Left ventricle myocardium inferior (tissue), 1 donor: ENCODE results near the gene GPR146. TPM values are rescaled to one million over a fixed set of nuclear protein-coding genes. Genes with fewer than 3 reads are reported as not detected.

ENCODE experiments used
- DNase-seq: peaks from one replicate; pipeline ENCODE4 v3.0.0-alpha.2; 2020
- H3K27ac ChIP-seq: fragments of 200-600 bp; replicated peaks from 2 replicates; pipeline ENCODE4 v1.8.0; 2021
- H3K27me3 ChIP-seq: fragments of 200-600 bp; 2 replicates; pipeline ENCODE4 v1.8.0; 2021; ENCODE audit warnings: low read depth
- H3K36me3 ChIP-seq: fragments of 200-600 bp; 2 replicates; pipeline ENCODE4 v1.8.0; 2021
- H3K4me1 ChIP-seq: fragments of 200-600 bp; 2 replicates; pipeline ENCODE4 v1.8.0; 2021
- H3K4me3 ChIP-seq: fragments of 200-600 bp; 2 replicates; pipeline ENCODE4 v1.8.0; 2021; ENCODE audit warnings: mild to moderate bottlenecking, moderate library complexity
- H3K9me3 ChIP-seq: fragments of 200-600 bp; replicated peaks from 2 replicates; pipeline ENCODE4 v1.8.0; 2021
- CTCF ChIP-seq: fragments of 200-600 bp; IDR thresholded peaks from 2 replicates; pipeline ENCODE4 v1.8.0; 2021; ENCODE audit warnings: antibody characterized with exemption, mild to moderate bottlenecking, borderline replicate concordance
- intact Hi-C: fragments of 100-400 bp; cut with micrococcal nuclease; formaldehyde crosslinking; loops from one replicate; pipeline ENCODE4 v1.11.0; 2022
- total RNA-seq: library from RNA; stranded (reverse); fragmentation: NEBNext Ultra II Directional; extraction: Animal tissue kit (Norgen Biotek cat#: 25700); gene quantifications from one replicate; pipeline ENCODE4 v1.2.1, GENCODE V29; 2021
- donor health status: DM: no; HTN: yes; CAD: no; lungs with severe emphysema.

Gene GPR146
- total RNA-seq, 1 donor from 2014 or later = 29.8 TPM

- H3K27ac ChIP-seq = no peak overlapping the region
- DNase-seq = no peak
- peaks cover 17% of the 10 kb centered on the region for H3K4me1 ChIP-seq
- no peaks in the 10 kb centered on the region for H3K27me3 ChIP-seq
- intact Hi-C loops = no loop called here
- H3K9me3 ChIP-seq = no peaks in the 10 kb centered on the region
- no peak for TF ChIP-seq CTCF
- H3K4me3 ChIP-seq = no peak overlapping the region
- H3K36me3 ChIP-seq = peaks cover 13% of the 10 kb centered on the region
Measured at GRCh38 chr7:1093916-1094508, 49.7 kb downstream of the GPR146 start.

GRCh38 chr7:1094870-1095269 lies 50.5 kb downstream of the GPR146 start:
- no peak for DNase-seq
- Histone ChIP-seq H3K36me3 (peaks cover 13% of the 10 kb centered on the region), H3K27ac (no peak overlapping the region), H3K4me3 (no peak overlapping the region), H3K4me1 (peaks cover 17% of the 10 kb centered on the region), H3K9me3 (no peaks in the 10 kb centered on the region), H3K27me3 (no peaks in the 10 kb centered on the region)
- no peak for TF ChIP-seq CTCF
- intact Hi-C loops = no loop called here

- H3K27ac ChIP-seq = peak overlapping the region; percentile 16
- intact Hi-C loops = no loop called here
- peaks cover 13% of the 10 kb centered on the region for H3K36me3 ChIP-seq
- no peaks in the 10 kb centered on the region for H3K27me3 ChIP-seq
- H3K4me1 ChIP-seq = peaks cover 17% of the 10 kb centered on the region
- H3K9me3 ChIP-seq = no peaks in the 10 kb centered on the region
- peak overlapping the region; percentile 22 for H3K4me3 ChIP-seq
- no peak for DNase-seq
- no peak for TF ChIP-seq CTCF
Measured at GRCh38 chr7:1095621-1096155, 51.3 kb downstream of the GPR146 start.

- no peaks in the 10 kb centered on the region for H3K27me3 ChIP-seq
- TF ChIP-seq CTCF = no peak
- no peaks in the 10 kb centered on the region for H3K9me3 ChIP-seq
- H3K27ac ChIP-seq = no peak overlapping the region
- H3K36me3 ChIP-seq = peaks cover 13% of the 10 kb centered on the region
- peaks cover 17% of the 10 kb centered on the region for H3K4me1 ChIP-seq
- DNase-seq = no peak
- H3K4me3 ChIP-seq = peak overlapping the region; percentile 22
- intact Hi-C loops = no loop called here
Measured at GRCh38 chr7:1096156-1097119, 52.1 kb downstream of the GPR146 start.

GRCh38 chr7:1097120-1097504 lies 52.8 kb downstream of the GPR146 start:
- Histone ChIP-seq H3K27ac (no peak overlapping the region), H3K36me3 (peaks cover 9% of the 10 kb centered on the region), H3K4me3 (no peak overlapping the region), H3K27me3 (no peaks in the 10 kb centered on the region), H3K4me1 (peaks cover 17% of the 10 kb centered on the region), H3K9me3 (no peaks in the 10 kb centered on the region)
- DNase-seq = no peak
- intact Hi-C loops = no loop called here
- no peak for TF ChIP-seq CTCF
